ENCODE results near the gene NR5A1.

NR5A1 gene

GRCh38 chr9:124439086-124439485 lies 68.1 kb downstream of the NR5A1 start:
- no peak for DNase-seq

- no peak for DNase-seq
Measured at GRCh38 chr9:124438091-124438490, 69.1 kb downstream of the NR5A1 start.

- no peak for DNase-seq
Measured at GRCh38 chr9:124437086-124437485, 70.1 kb downstream of the NR5A1 start.

- DNase-seq: no peak
Measured at GRCh38 chr9:124436320-124436719, 70.9 kb downstream of the NR5A1 start.

Data from NCI-H187 (cell line).